ENCODE measurements around the gene RFX2. TPM values are rescaled to one million over a fixed set of nuclear protein-coding genes. Genes with fewer than 3 reads are reported as not detected.

Gene RFX2
- total and polyA plus RNA-seq, 2 experiments from 2014 or later: 2.3 to 4.9 TPM

DNA sequence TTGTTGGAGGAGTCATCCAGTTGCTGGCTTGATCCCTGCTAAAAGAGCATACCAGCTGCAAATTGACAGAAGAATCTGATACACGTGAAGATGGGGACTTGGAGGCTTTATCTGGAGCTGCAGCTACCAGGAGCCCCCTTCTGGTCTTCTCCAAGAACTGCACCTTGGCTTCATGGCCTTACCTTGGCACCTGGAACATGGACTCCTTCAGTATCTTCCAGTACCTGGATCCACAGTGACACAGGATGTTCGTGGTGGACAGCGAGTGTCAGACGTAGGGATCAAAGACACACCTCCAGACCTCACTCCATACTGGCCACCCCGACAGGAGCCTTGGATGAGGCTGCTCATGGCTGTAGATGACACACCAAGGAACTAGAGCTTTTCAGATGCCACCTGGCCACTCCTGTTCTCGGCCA is 15.3 kb upstream of the RFX2 start:
- H3K9me2 ChIP-seq (replicated peaks; ENCODE audit: insufficient read depth): no peaks in the 10 kb centered on the region
- no peak overlapping the region for H3K4me2 ChIP-seq
- H3K27ac ChIP-seq: no peak overlapping the region
- no peaks in the 10 kb centered on the region for H3K4me1 ChIP-seq (ENCODE audit: insufficient read depth)
- TF ChIP-seq, protein P1, sequence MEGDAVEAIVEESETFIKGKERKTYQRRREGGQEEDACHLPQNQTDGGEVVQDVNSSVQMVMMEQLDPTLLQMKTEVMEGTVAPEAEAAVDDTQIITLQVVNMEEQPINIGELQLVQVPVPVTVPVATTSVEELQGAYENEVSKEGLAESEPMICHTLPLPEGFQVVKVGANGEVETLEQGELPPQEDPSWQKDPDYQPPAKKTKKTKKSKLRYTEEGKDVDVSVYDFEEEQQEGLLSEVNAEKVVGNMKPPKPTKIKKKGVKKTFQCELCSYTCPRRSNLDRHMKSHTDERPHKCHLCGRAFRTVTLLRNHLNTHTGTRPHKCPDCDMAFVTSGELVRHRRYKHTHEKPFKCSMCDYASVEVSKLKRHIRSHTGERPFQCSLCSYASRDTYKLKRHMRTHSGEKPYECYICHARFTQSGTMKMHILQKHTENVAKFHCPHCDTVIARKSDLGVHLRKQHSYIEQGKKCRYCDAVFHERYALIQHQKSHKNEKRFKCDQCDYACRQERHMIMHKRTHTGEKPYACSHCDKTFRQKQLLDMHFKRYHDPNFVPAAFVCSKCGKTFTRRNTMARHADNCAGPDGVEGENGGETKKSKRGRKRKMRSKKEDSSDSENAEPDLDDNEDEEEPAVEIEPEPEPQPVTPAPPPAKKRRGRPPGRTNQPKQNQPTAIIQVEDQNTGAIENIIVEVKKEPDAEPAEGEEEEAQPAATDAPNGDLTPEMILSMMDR (IDR thresholded peaks at IDR 0.05; ENCODE audit: poor library complexity): peak; percentile 67
- no peak for TF ChIP-seq EZH2 (IDR thresholded peaks at IDR 0.05; ENCODE audit: borderline replicate concordance)
- H3K36me3 ChIP-seq (replicated peaks; ENCODE audit: insufficient read depth, low read depth): no peaks in the 10 kb centered on the region
- no peaks in the 10 kb centered on the region for H3K79me2 ChIP-seq
- peak; percentile 83 for DNase-seq (ENCODE audit: low spot score)
- H2AFZ ChIP-seq: no peak overlapping the region
- no peaks in the 10 kb centered on the region for H4K20me1 ChIP-seq (ENCODE audit: insufficient read depth, poor library complexity, severe bottlenecking)
- WGBS (ENCODE audit: low lambda C conversion rate, missing lambda C conversion rate): 29% methylated on average over 6 of the region's 6 CpGs
- no peak overlapping the region for H3K4me3 ChIP-seq
- H3K9me3 ChIP-seq (ENCODE audit: low read depth): no peaks in the 10 kb centered on the region
- H3K27me3 ChIP-seq: no peaks in the 10 kb centered on the region

DNA sequence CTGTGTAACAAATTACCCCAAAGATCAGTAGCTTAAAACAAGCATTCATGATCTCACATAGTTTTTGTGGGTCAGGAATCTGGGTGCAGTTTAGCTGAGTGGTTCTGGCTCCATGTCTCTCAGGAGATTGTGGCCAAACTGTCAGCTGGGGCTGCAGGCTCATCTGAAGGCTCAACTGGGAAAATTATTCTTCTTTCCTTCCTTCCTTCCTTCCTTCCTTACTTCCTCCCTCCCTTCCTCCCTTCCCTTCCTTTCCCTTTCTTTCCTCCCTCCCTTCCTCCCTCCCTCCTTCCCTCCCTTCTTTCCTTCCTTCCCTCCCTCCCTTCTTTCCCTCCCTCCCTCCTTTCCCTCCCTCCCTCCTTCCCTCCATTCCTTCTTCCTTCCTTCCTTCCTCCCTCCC is 8.7 kb upstream of the RFX2 start:
- Histone ChIP-seq H4K20me1 (ENCODE audit: insufficient read depth, poor library complexity, severe bottlenecking) (no peaks in the 10 kb centered on the region), H3K27me3 (no peaks in the 10 kb centered on the region), H3K9me3 (ENCODE audit: low read depth) (no peaks in the 10 kb centered on the region), H3K9me2 (replicated peaks; ENCODE audit: insufficient read depth) (no peaks in the 10 kb centered on the region), H3K27ac (no peak overlapping the region), H3K4me3 (no peak overlapping the region), H3K4me1 (ENCODE audit: insufficient read depth) (no peaks in the 10 kb centered on the region), H2AFZ (no peak overlapping the region), H3K4me2 (no peak overlapping the region), H3K79me2 (no peaks in the 10 kb centered on the region), H3K36me3 (replicated peaks; ENCODE audit: insufficient read depth, low read depth) (no peaks in the 10 kb centered on the region)
- TF ChIP-seq EZH2phosphoT487 (IDR thresholded peaks at IDR 0.05; ENCODE audit: low read depth, severe bottlenecking, unreplicated experiment): no peak
- no peak for TF ChIP-seq EZH2 (IDR thresholded peaks at IDR 0.05; ENCODE audit: borderline replicate concordance)
- TF ChIP-seq, protein P1 (IDR thresholded peaks at IDR 0.05; ENCODE audit: poor library complexity): no peak
- no peak for DNase-seq (ENCODE audit: low spot score)

DNA sequence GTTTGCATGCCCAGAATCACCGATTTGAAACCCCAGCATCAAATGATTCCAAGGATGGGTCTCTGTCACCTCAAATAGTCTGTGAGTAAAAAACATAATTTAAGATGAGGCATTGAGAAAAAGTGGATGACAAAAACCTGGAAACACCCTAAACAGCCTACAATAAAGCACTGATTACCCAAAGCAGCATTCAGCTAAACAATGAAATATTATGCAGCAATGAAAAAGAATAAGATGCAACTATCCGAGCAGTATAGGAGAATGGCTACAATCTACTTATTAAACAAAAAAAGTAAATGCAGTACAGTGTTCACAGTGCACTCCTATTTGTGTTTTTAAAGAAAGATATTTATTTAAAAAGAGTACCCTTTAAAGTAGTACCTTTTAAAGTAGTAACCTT is 7.7 kb upstream of the RFX2 start:
- Histone ChIP-seq H3K79me2 (no peaks in the 10 kb centered on the region), H3K27ac (no peak overlapping the region), H4K20me1 (ENCODE audit: insufficient read depth, poor library complexity, severe bottlenecking) (no peaks in the 10 kb centered on the region), H3K4me3 (no peak overlapping the region), H3K9me2 (replicated peaks; ENCODE audit: insufficient read depth) (no peaks in the 10 kb centered on the region), H3K9me3 (ENCODE audit: low read depth) (no peaks in the 10 kb centered on the region), H3K4me2 (no peak overlapping the region), H3K4me1 (ENCODE audit: insufficient read depth) (no peaks in the 10 kb centered on the region), H3K27me3 (no peaks in the 10 kb centered on the region), H3K36me3 (replicated peaks; ENCODE audit: insufficient read depth, low read depth) (no peaks in the 10 kb centered on the region), H2AFZ (no peak overlapping the region)
- TF ChIP-seq, protein P1 (IDR thresholded peaks at IDR 0.05; ENCODE audit: poor library complexity): no peak
- TF ChIP-seq EZH2 (IDR thresholded peaks at IDR 0.05; ENCODE audit: borderline replicate concordance): no peak
- no peak for TF ChIP-seq EZH2phosphoT487 (IDR thresholded peaks at IDR 0.05; ENCODE audit: low read depth, severe bottlenecking, unreplicated experiment)
- no peak for DNase-seq (ENCODE audit: low spot score)
- WGBS (ENCODE audit: low lambda C conversion rate, missing lambda C conversion rate): 51% methylated on average over 2 of the region's 2 CpGs

DNA sequence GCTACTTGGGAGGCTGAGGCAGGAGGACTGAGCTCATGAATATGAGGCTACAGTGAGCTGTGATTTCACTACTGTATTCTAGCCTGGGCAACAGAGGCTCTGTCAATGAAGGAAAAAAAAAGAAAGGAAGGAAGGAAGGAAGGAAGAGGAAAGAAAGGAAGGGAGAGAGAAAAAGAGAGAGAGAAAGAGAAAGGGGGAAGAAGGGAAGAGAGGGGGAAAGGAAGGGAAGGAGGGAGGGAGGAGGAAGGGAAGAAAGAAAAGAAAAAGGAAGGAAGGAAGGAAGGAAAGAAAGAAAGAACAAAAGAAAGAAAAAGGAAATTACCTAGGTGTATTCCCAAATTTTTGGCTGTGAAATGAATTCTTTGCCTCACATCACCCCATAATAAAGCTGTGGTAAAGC is 7.2 kb upstream of the RFX2 start:
- Histone ChIP-seq H3K4me2 (no peak overlapping the region), H4K20me1 (ENCODE audit: insufficient read depth, poor library complexity, severe bottlenecking) (no peaks in the 10 kb centered on the region), H3K4me1 (ENCODE audit: insufficient read depth) (no peaks in the 10 kb centered on the region), H3K9me3 (ENCODE audit: low read depth) (no peaks in the 10 kb centered on the region), H3K27me3 (no peaks in the 10 kb centered on the region), H3K9me2 (replicated peaks; ENCODE audit: insufficient read depth) (no peaks in the 10 kb centered on the region), H3K79me2 (no peaks in the 10 kb centered on the region), H3K36me3 (replicated peaks; ENCODE audit: insufficient read depth, low read depth) (no peaks in the 10 kb centered on the region), H3K27ac (no peak overlapping the region), H3K4me3 (no peak overlapping the region), H2AFZ (no peak overlapping the region)
- no peak for DNase-seq (ENCODE audit: low spot score)
- TF ChIP-seq EZH2phosphoT487 (IDR thresholded peaks at IDR 0.05; ENCODE audit: low read depth, severe bottlenecking, unreplicated experiment) (no peak), EZH2 (IDR thresholded peaks at IDR 0.05; ENCODE audit: borderline replicate concordance) (no peak)
- TF ChIP-seq, protein P1 (IDR thresholded peaks at IDR 0.05; ENCODE audit: poor library complexity): no peak
